Epithelial cell of proximal tubule (primary cell): Measurements from ENCODE around the gene CKAP2L. TPM values are rescaled to one million over a fixed set of nuclear protein-coding genes. Genes with fewer than 3 reads are reported as not detected.

Experiments
- DNase-seq: peaks from one replicate; pipeline ENCODE4 v3.0.0-alpha.2; 2011; ENCODE audit warnings: low read depth
- H3K4me3 ChIP-seq: 2 replicates; pipeline ENCODE4 v1.5.1; 2011; ENCODE audit warnings: low read depth, mild to moderate bottlenecking, low read length
- total RNA-seq: library from RNA; depleted of rRNA; stranded (reverse); fragments of >200 nt; gene quantifications from 2 replicates; pipeline ENCODE4 v1.2.3, GENCODE V29; 2015
- TF ChIP-seq, protein P1 (sequence below): conservative IDR thresholded peaks from 2 replicates; pipeline ENCODE4 v1.5.1; 2012; ENCODE audit warnings: low read depth, mild to moderate bottlenecking, low read length

The CKAP2L gene
- total RNA-seq, 1 donor from 2014 or later: 23.4 TPM

DNA sequence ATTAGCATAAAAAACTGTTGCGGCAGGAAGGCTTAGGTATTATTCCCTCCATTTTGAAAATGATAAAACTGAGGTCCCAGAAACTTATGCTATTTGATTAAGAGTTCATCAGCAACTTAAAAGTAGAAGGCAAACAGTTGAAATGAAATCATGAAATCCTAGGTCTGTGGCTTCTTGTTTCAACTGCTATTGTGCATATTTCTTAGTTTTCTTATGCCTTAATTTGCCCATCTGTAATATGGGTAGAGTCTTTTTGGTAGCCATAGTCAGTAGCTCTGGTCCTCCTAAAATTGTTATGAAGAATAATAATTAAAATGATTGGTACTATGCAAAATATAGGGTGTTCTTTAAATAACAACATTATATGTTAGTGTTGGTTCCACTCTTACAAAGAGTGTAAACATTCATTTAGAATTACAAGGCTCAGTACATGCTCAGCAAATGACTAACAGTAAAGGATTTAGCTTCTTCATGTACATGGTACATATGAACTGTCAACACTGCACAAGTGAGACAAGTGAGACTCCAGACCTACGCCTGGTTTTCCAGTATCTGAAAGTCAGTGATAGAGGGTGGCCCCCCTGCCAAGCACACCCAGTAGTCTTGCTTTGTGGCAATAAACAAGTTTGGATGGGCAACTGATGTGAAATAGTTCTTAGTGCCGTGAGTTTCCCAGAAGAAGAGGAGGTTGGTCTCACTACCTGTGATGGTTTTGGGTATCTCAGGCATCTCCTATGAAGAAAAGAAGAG is 10.3 kb upstream of the CKAP2L start:
- no peak for DNase-seq
- TF ChIP-seq, protein P1, sequence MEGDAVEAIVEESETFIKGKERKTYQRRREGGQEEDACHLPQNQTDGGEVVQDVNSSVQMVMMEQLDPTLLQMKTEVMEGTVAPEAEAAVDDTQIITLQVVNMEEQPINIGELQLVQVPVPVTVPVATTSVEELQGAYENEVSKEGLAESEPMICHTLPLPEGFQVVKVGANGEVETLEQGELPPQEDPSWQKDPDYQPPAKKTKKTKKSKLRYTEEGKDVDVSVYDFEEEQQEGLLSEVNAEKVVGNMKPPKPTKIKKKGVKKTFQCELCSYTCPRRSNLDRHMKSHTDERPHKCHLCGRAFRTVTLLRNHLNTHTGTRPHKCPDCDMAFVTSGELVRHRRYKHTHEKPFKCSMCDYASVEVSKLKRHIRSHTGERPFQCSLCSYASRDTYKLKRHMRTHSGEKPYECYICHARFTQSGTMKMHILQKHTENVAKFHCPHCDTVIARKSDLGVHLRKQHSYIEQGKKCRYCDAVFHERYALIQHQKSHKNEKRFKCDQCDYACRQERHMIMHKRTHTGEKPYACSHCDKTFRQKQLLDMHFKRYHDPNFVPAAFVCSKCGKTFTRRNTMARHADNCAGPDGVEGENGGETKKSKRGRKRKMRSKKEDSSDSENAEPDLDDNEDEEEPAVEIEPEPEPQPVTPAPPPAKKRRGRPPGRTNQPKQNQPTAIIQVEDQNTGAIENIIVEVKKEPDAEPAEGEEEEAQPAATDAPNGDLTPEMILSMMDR: no peak
- H3K4me3 ChIP-seq: no peak overlapping the region

DNA sequence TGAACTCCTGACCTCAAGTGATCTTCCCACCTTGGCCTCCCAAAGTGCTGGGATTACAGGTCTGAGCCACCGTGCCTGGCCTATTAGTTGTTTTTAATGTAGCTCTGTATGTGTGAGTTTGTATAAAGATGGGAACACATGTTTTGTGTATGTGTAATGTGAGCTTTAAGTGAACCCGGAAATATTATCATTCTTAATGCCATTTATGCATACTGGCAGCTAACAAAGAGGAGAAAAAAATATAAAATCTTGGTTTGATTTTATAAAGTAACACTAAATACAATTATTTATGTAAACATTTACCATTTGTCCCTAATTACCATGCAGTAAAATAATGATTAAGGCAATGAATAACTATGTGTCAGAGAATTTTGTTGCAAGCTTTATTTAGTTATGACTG is 9.1 kb upstream of the CKAP2L start:
- no peak overlapping the region for H3K4me3 ChIP-seq
- DNase-seq: no peak
- TF ChIP-seq, protein P1: no peak

DNA sequence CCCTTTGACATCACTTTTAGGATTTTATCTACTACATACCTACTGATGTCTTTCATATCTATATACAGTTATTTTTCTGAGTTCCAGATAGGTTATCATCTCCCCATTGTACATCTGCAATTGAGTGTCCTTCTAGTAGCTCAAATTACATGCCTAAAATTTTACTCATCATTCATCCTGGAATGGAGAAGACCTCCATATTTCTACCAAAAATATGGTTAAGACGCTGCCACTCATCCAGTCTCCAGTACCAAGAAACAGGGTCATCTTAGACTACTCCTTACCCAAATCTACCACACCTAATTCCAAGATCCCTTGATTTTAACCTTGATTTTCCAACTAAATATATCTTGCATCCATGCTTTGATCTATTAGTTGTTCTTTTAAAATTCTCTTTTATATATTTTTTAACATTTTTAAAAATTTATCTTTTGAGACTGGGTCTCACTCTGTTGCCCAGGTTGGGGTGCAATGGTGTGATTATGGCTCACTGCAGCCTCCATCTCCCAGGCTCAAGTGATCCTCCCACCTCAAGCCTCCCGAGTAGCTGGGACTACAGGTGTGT is 8.6 kb upstream of the CKAP2L start:
- no peak for DNase-seq
- TF ChIP-seq, protein P1: no peak
- no peak overlapping the region for H3K4me3 ChIP-seq

DNA sequence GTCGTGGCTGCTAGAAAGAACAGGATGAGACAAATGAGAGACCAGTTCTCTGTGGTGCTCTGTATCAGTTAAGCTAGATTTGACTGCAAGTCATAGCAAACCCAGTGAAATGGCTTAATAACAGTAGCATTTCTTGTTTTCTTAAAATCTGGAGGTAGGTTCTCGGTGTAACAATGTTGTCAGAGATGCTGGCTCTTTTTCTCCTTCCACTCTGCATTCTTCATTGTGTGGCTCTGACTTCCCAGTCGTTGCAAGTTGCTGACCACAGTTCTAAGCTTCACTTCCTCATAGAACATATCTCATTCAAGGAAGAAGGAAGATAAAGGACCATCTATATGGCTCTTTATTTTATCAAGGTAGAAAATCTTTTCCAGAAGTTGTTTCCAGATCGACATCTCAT is 7.9 kb upstream of the CKAP2L start:
- TF ChIP-seq, protein P1: no peak
- no peak for DNase-seq
- H3K4me3 ChIP-seq: no peak overlapping the region

DNA sequence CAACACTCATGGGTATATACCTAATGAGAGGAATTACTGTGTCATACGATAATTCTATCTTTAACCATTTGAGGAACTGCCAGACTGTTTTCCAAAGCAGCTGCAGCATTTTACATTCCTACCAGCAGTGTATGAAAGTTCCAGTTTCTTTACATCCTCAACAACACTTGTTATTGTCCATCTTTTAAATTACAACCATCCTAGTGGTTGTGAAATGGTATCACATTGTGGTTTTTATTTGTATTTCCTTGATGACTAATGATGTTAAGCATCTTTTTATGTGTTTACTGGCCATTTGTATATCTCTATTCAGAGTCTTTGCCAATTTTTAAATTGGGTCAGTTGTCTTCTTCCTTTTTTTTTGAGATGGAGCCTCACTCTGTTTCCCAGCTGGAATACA is 4.0 kb upstream of the CKAP2L start:
- TF ChIP-seq, protein P1: no peak
- DNase-seq: no peak
- H3K4me3 ChIP-seq: no peak overlapping the region

DNA sequence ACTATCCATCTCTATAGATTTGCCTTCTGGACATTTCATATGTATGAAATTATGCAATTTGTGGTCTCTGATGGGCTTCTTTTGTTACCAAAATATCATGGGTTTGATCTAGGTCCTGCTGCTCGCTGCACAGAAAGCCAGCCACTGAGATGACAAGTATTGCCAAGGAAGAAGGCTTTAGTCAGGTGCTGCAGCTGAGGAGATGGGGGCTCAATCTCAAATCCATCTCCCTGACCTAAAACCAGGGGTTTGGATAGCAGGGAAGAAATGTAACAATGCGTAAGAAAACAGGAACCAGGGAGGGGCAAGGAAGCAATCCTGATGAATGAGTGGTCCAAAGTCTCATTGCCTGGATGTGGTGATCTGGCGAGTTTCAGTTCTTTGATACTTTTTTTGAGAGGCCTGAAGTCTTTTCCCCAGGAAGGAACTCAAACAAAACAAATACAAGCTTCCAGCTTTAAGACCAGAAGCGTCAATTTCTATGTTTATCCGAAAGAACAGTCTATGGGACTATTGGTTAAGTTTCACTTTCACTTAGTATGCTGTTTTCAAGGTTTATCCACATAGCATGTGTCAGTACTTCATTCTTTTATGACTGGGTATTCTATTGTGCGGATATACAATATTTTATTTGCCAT is 3.4 kb upstream of the CKAP2L start:
- no peak for DNase-seq
- TF ChIP-seq, protein P1: no peak
- H3K4me3 ChIP-seq: no peak overlapping the region
